GM23338 (cell line): ENCODE data around the gene MYT1.

Experiments
- CREB1 ChIP-seq: fragments of 250-450 bp; sonication (Bioruptor Pico); IDR thresholded peaks from 2 replicates; pipeline ENCODE4 v1.5.0; 2020; ENCODE audit warnings: low read depth, mild to moderate bottlenecking, moderate library complexity
- EZH2 ChIP-seq: fragments of 200-600 bp; sonication (generic); IDR thresholded peaks from one replicate; pipeline ENCODE4 v1.8.0; 2017; ENCODE audit warnings: antibody characterized with exemption, mild to moderate bottlenecking, low read depth; ENCODE audit not compliant: unreplicated experiment
- EZH2phosphoT487 ChIP-seq: fragments of 200-600 bp; sonication (generic); IDR thresholded peaks from one replicate; pipeline ENCODE4 v1.8.1; 2018; ENCODE audit warnings: antibody characterized with exemption; ENCODE audit not compliant: unreplicated experiment
- JUNB ChIP-seq: IDR thresholded peaks from one replicate; pipeline ENCODE4 v1.6.1; 2016; ENCODE audit warnings: antibody characterized with exemption; ENCODE audit not compliant: unreplicated experiment
- NANOG ChIP-seq: IDR thresholded peaks from 2 replicates; pipeline ENCODE4 v1.6.1; 2016; ENCODE audit warnings: antibody characterized with exemption, borderline replicate concordance
- POLR2AphosphoS5 ChIP-seq: IDR thresholded peaks from 2 replicates; pipeline ENCODE4 v1.6.1; 2016; ENCODE audit warnings: antibody characterized with exemption, low read depth
- STAT1 ChIP-seq: IDR thresholded peaks from one replicate; pipeline ENCODE4 v1.6.1; 2016; ENCODE audit warnings: antibody characterized with exemption; ENCODE audit not compliant: unreplicated experiment
- ZNF114 ChIP-seq: fragments of 250-450 bp; sonication (Bioruptor Pico); IDR thresholded peaks from 2 replicates; pipeline ENCODE4 v1.5.0; 2020; ENCODE audit warnings: mild to moderate bottlenecking, moderate library complexity
- ZNF331 ChIP-seq: fragments of 250-450 bp; sonication (Bioruptor Pico); IDR thresholded peaks from 2 replicates; pipeline ENCODE4 v1.5.0; 2020; ENCODE audit warnings: low read depth, mild to moderate bottlenecking, moderate library complexity
- TF ChIP-seq, protein P1 (sequence below), 2 experiments: fragments of 200-600 bp in 1 of 2; sonication (generic) in 1 of 2; conservative IDR thresholded peaks; 2 replicates each; pipeline versions ENCODE4 v1.5.1 to v1.6.1; 2016 to 2017; ENCODE audit warnings: antibody characterized with exemption in 2 of 2, low read depth in 2 of 2, mild to moderate bottlenecking in 2 of 2, moderate library complexity in 1 of 2
- TF ChIP-seq, protein P2 (sequence below): IDR thresholded peaks from one replicate; pipeline ENCODE4 v1.6.1; 2018; ENCODE audit warnings: antibody characterized with exemption; ENCODE audit not compliant: unreplicated experiment
- TF ChIP-seq, protein P3 (sequence below): IDR thresholded peaks from 2 replicates; pipeline ENCODE4 v1.6.1; 2016; ENCODE audit warnings: antibody characterized with exemption
- TF ChIP-seq, protein P4 (sequence below): fragments of 250-450 bp; sonication (Bioruptor Pico); IDR thresholded peaks from 2 replicates; pipeline ENCODE4 v1.5.0; 2020; ENCODE audit warnings: mild to moderate bottlenecking, moderate library complexity

DNA sequence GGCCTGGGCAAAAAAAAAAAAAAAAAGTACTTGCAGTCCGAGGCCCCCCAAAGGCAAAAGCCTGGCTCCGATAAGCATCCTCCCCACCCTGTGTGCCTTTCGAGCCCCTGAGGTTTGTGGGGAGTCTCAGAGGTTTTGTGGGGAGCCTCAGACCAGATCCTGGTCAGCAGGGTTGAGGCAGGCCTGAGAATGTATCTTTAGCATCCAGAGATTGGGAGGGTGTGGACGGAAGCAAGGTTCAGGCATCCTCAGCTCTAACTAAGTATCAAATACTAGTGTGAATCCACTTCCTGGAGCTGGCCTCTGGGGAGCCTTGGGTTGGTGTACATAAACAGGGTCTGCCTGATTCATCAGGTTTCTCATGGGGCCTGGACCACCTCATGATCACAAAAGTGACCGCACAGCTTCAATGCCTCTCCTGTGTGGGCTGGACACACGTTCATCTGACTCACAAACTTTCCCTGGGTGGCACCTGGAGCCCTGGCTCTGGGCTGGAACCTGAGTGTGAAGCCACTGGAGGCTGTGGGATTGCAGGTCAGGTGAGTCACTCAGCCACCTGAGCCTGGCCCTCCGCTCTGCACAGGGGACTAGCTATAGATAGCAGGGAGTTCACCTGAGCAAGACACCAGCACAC is 115.7 kb downstream of the MYT1 start:
- no peak for TF ChIP-seq EZH2
- TF ChIP-seq, protein P1, sequence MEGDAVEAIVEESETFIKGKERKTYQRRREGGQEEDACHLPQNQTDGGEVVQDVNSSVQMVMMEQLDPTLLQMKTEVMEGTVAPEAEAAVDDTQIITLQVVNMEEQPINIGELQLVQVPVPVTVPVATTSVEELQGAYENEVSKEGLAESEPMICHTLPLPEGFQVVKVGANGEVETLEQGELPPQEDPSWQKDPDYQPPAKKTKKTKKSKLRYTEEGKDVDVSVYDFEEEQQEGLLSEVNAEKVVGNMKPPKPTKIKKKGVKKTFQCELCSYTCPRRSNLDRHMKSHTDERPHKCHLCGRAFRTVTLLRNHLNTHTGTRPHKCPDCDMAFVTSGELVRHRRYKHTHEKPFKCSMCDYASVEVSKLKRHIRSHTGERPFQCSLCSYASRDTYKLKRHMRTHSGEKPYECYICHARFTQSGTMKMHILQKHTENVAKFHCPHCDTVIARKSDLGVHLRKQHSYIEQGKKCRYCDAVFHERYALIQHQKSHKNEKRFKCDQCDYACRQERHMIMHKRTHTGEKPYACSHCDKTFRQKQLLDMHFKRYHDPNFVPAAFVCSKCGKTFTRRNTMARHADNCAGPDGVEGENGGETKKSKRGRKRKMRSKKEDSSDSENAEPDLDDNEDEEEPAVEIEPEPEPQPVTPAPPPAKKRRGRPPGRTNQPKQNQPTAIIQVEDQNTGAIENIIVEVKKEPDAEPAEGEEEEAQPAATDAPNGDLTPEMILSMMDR (conservative IDR thresholded peaks at IDR 0.05; ENCODE audit: low read depth in 2 of 2) = no peak
- no peak for TF ChIP-seq POLR2AphosphoS5
- no peak for TF ChIP-seq EZH2phosphoT487
- TF ChIP-seq NANOG = no peak
- TF ChIP-seq JUNB = no peak
- TF ChIP-seq, protein P2, sequence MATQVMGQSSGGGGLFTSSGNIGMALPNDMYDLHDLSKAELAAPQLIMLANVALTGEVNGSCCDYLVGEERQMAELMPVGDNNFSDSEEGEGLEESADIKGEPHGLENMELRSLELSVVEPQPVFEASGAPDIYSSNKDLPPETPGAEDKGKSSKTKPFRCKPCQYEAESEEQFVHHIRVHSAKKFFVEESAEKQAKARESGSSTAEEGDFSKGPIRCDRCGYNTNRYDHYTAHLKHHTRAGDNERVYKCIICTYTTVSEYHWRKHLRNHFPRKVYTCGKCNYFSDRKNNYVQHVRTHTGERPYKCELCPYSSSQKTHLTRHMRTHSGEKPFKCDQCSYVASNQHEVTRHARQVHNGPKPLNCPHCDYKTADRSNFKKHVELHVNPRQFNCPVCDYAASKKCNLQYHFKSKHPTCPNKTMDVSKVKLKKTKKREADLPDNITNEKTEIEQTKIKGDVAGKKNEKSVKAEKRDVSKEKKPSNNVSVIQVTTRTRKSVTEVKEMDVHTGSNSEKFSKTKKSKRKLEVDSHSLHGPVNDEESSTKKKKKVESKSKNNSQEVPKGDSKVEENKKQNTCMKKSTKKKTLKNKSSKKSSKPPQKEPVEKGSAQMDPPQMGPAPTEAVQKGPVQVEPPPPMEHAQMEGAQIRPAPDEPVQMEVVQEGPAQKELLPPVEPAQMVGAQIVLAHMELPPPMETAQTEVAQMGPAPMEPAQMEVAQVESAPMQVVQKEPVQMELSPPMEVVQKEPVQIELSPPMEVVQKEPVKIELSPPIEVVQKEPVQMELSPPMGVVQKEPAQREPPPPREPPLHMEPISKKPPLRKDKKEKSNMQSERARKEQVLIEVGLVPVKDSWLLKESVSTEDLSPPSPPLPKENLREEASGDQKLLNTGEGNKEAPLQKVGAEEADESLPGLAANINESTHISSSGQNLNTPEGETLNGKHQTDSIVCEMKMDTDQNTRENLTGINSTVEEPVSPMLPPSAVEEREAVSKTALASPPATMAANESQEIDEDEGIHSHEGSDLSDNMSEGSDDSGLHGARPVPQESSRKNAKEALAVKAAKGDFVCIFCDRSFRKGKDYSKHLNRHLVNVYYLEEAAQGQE = no peak
- TF ChIP-seq CREB1 (CRISPR knock-in tag) = no peak
- no peak for TF ChIP-seq ZNF331 (CRISPR knock-in tag)
- no peak for TF ChIP-seq ZNF114 (CRISPR knock-in tag)
- TF ChIP-seq, protein P3, sequence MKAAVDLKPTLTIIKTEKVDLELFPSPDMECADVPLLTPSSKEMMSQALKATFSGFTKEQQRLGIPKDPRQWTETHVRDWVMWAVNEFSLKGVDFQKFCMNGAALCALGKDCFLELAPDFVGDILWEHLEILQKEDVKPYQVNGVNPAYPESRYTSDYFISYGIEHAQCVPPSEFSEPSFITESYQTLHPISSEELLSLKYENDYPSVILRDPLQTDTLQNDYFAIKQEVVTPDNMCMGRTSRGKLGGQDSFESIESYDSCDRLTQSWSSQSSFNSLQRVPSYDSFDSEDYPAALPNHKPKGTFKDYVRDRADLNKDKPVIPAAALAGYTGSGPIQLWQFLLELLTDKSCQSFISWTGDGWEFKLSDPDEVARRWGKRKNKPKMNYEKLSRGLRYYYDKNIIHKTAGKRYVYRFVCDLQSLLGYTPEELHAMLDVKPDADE = no peak
- TF ChIP-seq, protein P4, sequence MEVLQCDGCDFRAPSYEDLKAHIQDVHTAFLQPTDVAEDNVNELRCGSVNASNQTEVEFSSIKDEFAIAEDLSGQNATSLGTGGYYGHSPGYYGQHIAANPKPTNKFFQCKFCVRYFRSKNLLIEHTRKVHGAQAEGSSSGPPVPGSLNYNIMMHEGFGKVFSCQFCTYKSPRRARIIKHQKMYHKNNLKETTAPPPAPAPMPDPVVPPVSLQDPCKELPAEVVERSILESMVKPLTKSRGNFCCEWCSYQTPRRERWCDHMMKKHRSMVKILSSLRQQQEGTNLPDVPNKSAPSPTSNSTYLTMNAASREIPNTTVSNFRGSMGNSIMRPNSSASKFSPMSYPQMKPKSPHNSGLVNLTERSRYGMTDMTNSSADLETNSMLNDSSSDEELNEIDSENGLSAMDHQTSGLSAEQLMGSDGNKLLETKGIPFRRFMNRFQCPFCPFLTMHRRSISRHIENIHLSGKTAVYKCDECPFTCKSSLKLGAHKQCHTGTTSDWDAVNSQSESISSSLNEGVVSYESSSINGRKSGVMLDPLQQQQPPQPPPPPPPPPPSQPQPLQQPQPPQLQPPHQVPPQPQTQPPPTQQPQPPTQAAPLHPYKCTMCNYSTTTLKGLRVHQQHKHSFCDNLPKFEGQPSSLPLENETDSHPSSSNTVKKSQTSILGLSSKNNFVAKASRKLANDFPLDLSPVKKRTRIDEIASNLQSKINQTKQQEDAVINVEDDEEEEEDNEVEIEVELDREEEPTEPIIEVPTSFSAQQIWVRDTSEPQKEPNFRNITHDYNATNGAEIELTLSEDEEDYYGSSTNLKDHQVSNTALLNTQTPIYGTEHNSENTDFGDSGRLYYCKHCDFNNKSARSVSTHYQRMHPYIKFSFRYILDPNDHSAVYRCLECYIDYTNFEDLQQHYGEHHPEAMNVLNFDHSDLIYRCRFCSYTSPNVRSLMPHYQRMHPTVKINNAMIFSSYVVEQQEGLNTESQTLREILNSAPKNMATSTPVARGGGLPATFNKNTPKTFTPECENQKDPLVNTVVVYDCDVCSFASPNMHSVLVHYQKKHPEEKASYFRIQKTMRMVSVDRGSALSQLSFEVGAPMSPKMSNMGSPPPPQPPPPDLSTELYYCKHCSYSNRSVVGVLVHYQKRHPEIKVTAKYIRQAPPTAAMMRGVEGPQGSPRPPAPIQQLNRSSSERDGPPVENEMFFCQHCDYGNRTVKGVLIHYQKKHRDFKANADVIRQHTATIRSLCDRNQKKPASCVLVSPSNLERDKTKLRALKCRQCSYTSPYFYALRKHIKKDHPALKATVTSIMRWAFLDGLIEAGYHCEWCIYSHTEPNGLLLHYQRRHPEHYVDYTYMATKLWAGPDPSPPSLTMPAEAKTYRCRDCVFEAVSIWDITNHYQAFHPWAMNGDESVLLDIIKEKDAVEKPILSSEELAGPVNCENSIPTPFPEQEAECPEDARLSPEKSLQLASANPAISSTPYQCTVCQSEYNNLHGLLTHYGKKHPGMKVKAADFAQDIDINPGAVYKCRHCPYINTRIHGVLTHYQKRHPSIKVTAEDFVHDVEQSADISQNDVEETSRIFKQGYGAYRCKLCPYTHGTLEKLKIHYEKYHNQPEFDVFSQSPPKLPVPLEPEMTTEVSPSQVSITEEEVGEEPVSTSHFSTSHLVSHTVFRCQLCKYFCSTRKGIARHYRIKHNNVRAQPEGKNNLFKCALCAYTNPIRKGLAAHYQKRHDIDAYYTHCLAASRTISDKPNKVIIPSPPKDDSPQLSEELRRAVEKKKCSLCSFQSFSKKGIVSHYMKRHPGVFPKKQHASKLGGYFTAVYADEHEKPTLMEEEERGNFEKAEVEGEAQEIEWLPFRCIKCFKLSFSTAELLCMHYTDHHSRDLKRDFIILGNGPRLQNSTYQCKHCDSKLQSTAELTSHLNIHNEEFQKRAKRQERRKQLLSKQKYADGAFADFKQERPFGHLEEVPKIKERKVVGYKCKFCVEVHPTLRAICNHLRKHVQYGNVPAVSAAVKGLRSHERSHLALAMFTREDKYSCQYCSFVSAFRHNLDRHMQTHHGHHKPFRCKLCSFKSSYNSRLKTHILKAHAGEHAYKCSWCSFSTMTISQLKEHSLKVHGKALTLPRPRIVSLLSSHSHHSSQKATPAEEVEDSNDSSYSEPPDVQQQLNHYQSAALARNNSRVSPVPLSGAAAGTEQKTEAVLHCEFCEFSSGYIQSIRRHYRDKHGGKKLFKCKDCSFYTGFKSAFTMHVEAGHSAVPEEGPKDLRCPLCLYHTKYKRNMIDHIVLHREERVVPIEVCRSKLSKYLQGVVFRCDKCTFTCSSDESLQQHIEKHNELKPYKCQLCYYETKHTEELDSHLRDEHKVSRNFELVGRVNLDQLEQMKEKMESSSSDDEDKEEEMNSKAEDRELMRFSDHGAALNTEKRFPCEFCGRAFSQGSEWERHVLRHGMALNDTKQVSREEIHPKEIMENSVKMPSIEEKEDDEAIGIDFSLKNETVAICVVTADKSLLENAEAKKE = no peak
- TF ChIP-seq STAT1 = no peak
